GM13976 (cell line): ENCODE results near the gene MYL10.

Experiments used
- DNase-seq: peaks from one replicate; pipeline ENCODE4 v3.0.0; 2012; ENCODE audit warnings: low spot score
- in situ Hi-C: fragments of 300-500 bp; cut with MboI; formaldehyde crosslinking; loops from one replicate; pipeline ENCODE4 v1.12.0; 2022; ENCODE audit warnings: low sequenced_read_pairs, mixed read lengths, inconsistent platforms; ENCODE audit not compliant: unreplicated experiment
- TF ChIP-seq, protein P1 (sequence below): IDR thresholded peaks from 2 replicates; pipeline ENCODE4 v1.5.1; 2012; ENCODE audit warnings: borderline replicate concordance, mild to moderate bottlenecking; ENCODE audit not compliant: insufficient read depth; ENCODE audit errors: extremely low read depth, missing control alignments, control extremely low read depth

MYL10 gene

DNA sequence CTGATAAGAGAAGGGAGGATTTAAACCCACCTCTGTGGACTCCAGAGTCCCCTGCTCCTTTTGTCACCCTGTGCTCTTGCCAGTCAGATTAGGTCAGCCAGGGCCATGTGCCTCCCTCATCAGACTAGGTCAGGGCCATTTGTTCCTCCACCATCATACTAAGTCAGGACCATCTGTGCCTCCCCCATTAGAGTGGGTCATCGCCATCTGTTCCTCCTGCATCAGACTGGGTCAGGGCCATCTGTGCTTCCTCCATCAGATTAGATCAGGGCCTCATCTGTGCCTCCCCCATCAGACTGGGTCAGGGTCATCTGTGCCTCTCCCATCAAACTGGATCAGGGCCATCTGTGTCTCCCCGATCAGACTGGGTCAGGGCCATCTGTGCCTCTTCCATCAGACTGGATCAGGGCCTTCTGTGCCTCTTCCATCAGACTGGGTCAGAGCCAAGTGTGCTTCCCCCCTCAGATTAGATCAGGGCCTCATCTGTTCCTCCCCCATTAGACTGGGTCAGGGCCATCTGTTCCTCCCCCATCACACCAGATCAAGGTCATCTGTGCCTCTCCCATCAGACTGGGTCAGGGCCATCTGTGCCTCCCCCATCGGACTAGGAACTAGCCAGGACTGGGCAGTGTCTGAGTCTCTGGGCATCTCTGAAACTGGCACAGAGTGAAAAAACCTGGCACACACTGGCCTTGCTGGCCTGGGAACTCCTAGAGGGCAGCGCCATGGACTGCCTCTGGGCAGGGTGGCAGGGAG is 11.5 kb downstream of the MYL10 start:
- DNase-seq = no peak
- TF ChIP-seq, protein P1, sequence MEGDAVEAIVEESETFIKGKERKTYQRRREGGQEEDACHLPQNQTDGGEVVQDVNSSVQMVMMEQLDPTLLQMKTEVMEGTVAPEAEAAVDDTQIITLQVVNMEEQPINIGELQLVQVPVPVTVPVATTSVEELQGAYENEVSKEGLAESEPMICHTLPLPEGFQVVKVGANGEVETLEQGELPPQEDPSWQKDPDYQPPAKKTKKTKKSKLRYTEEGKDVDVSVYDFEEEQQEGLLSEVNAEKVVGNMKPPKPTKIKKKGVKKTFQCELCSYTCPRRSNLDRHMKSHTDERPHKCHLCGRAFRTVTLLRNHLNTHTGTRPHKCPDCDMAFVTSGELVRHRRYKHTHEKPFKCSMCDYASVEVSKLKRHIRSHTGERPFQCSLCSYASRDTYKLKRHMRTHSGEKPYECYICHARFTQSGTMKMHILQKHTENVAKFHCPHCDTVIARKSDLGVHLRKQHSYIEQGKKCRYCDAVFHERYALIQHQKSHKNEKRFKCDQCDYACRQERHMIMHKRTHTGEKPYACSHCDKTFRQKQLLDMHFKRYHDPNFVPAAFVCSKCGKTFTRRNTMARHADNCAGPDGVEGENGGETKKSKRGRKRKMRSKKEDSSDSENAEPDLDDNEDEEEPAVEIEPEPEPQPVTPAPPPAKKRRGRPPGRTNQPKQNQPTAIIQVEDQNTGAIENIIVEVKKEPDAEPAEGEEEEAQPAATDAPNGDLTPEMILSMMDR = no peak
- in situ Hi-C loops = no loop called here

DNA sequence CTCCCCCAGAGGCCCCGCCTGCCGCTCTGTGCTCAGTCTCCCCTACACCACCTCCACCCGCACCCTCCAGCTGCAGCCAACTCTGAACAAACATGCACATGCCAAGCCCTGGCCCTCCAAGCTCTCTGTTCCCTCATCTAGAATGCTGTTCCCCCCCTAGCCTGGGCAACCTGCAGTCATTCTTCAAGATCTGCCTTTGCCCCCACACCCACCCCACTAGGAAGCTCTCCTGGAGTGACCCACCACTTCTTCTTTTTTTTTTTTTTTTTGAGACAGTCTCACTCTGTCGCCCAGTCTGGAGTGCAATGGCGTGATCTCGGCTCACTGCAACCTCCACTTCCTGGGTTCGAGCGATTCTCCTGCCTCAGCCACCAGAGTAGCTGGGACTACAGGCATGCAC is 13.7 kb downstream of the MYL10 start:
- in situ Hi-C loops = no loop called here
- no peak for DNase-seq
- TF ChIP-seq, protein P1 = no peak

- in situ Hi-C loops = no loop called here
- DNase-seq = no peak
- TF ChIP-seq, protein P1 = no peak
Observed at GRCh38 chr7:101614939-101615302, 14.2 kb downstream of the MYL10 start.

- in situ Hi-C loops = no loop called here
- no peak for DNase-seq
- TF ChIP-seq, protein P1 = no peak
Observed at GRCh38 chr7:101614098-101614938, 14.8 kb downstream of the MYL10 start.

DNA sequence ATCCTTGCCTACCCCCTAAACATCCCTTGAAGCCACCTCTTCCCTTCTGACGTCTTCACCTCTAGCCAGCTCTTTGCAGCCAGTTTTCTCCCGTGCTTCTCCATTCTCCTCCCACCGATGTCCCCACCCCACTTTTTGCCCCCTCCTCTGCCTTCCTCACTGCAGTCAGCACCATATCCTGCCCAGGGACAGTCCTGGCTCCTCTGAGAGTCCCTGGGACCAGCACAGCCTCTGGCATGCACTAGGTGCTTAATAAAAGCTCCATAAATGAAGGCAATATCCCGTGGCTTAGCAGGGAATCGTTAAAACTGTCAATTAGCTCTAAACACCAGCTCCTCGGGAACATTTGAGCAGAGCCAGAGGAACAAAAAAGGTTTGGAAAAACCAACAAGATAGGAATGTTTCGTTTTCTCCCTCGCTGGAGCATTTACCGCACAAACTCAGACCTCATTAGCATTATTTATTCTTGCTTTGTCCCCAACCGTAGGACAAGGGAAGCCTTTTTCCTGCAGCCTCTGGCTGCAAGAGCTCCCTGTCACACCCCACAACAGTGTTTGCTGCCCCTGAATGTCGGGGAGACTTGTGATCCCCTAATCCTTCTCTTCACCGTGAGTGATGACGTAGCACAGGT is 16.1 kb downstream of the MYL10 start:
- in situ Hi-C loops = no loop called here
- no peak for DNase-seq
- TF ChIP-seq, protein P1 = no peak
